HCT116 (cell line): ENCODE measurements around the gene ESR2. TPM values are rescaled to one million over a fixed set of nuclear protein-coding genes. Genes with fewer than 3 reads are reported as not detected.
A peak's percentile ranks its signal among the peaks of the same experiment; 100 is the strongest.

ENCODE experiments used
- ATAC-seq: fragments of 200-7000 bp; cut with Tn5 transposase; 2 replicates; pipeline ENCODE4 v1.9.1; 2020; ENCODE audit warnings: mild to moderate bottlenecking, moderate library complexity
- BruUV-seq: library from RNA; stranded (reverse); fragments of 400-500 nt; replicated peaks from 2 replicates; lab custom pipeline; 2021; lab: Mats Ljungman, UMichigan
- CTCF ChIA-PET: fragments of 300-600 bp; sonication (Branson Sonifier 250); formaldehyde crosslinking; loops from one replicate; lab custom pipeline; 2021; ENCODE audit warnings: antibody characterized with exemption; lab: Charles Lee
- POLR2A ChIA-PET: fragments of 300-600, 350-600 bp; sonication (Branson Sonifier 250); formaldehyde crosslinking; loops from one replicate; lab custom pipeline; 2021; ENCODE audit warnings: antibody characterized with exemption; lab: Charles Lee
- RAD21 ChIA-PET, 2 experiments: fragments of 300-600 bp; sonication (Branson Sonifier 250); formaldehyde crosslinking; loops; one replicate each; lab custom pipeline; 2023; ENCODE audit warnings: low total read pairs in 2 of 2; ENCODE audit not compliant: uncharacterized antibody in 2 of 2, unreplicated experiment in 2 of 2, low non-redundant PET in 1 of 2; lab: Charles Lee
- DNase-seq: peaks from one replicate; pipeline ENCODE4 v3.0.0-alpha.2; 2010; ENCODE audit warnings: low read depth, low spot score
- H2AFZ ChIP-seq: fragments of 200-600 bp; shearing (Covaris generic), sonication (generic); 2 replicates; pipeline ENCODE4 v1.6.1; 2017; ENCODE audit warnings: low read depth, mixed run types, mixed read lengths, antibody characterized with exemption, low read length; ENCODE audit not compliant: poor library complexity, severe bottlenecking
- H3K27ac ChIP-seq: 2 replicates; pipeline ENCODE4 v1.5.1; 2012; ENCODE audit warnings: low read depth, low read length
- H3K27me3 ChIP-seq: fragments of 200-600 bp; sonication (generic); 2 replicates; pipeline ENCODE4 v1.6.1; 2016; ENCODE audit warnings: mixed run types, low read length, mixed read lengths; ENCODE audit not compliant: insufficient read depth
- H3K36me3 ChIP-seq, 2 experiments: fragments of 200-500 bp in 1 of 2; fragments of 200-600 bp in 1 of 2; sonication (Bioruptor generic) in 1 of 2; sonication (generic) in 1 of 2; 2 replicates each; pipeline versions ENCODE4 v1.5.1 to v1.6.1; 2014 to 2016; ENCODE audit warnings: low read length in 2 of 2, inconsistent platforms in 1 of 2, mixed read lengths in 1 of 2, mixed run types in 1 of 2; ENCODE audit not compliant: insufficient read depth in 2 of 2, control insufficient read depth in 1 of 2
- H3K4me1 ChIP-seq, 2 experiments: fragments of 200-600 bp in 1 of 2; sonication (generic) in 1 of 2; 2 replicates each; pipeline versions ENCODE4 v1.5.1 to v1.6.1; 2012 to 2017; ENCODE audit warnings: low read length in 2 of 2, inconsistent platforms in 1 of 2, mild to moderate bottlenecking in 1 of 2, mixed read lengths in 1 of 2, mixed run types in 1 of 2, moderate library complexity in 1 of 2; ENCODE audit not compliant: insufficient read depth in 2 of 2, control insufficient read depth in 1 of 2
- H3K4me2 ChIP-seq: fragments of 200-600 bp; sonication (generic); 2 replicates; pipeline ENCODE4 v1.6.1; 2017; ENCODE audit warnings: mixed run types, low read length, mixed read lengths
- H3K4me3 ChIP-seq, 2 experiments: fragments of 200-600 bp in 1 of 2; sonication (generic) in 1 of 2; replicated peaks in 1 of 2; 2 replicates each; pipeline ENCODE4 v1.5.1; 2011 to 2016; ENCODE audit warnings: low read length in 2 of 2, control low read depth in 1 of 2, low read depth in 1 of 2, mild to moderate bottlenecking in 1 of 2, mixed read lengths in 1 of 2, mixed run types in 1 of 2
- H3K79me2 ChIP-seq: fragments of 200-600 bp; sonication (generic); 2 replicates; pipeline ENCODE4 v1.6.1; 2017; ENCODE audit warnings: mild to moderate bottlenecking, mixed run types, low read length, moderate library complexity, mixed read lengths; ENCODE audit not compliant: insufficient read depth
- H3K9ac ChIP-seq: fragments of 200-600 bp; sonication (generic); 2 replicates; pipeline ENCODE4 v1.6.1; 2016; ENCODE audit warnings: low read length, mixed read lengths
- H3K9me2 ChIP-seq: fragments of 200-600 bp; sonication (generic), shearing (Covaris generic); 2 replicates; pipeline ENCODE4 v1.6.1; 2017; ENCODE audit warnings: mixed run types, mild to moderate bottlenecking, moderate library complexity; ENCODE audit not compliant: insufficient read depth
- H3K9me3 ChIP-seq, 2 experiments: fragments of 200-500 bp in 1 of 2; fragments of 200-600 bp in 1 of 2; sonication (Bioruptor generic) in 1 of 2; sonication (generic) in 1 of 2; 2 replicates each; pipeline ENCODE4 v1.6.1; 2014 to 2017; ENCODE audit warnings: low read length in 2 of 2, mixed read lengths in 2 of 2, inconsistent platforms in 1 of 2, low read depth in 1 of 2, mild to moderate bottlenecking in 1 of 2, mixed run types in 1 of 2, moderate library complexity in 1 of 2; ENCODE audit not compliant: control insufficient read depth in 1 of 2, insufficient read depth in 1 of 2
- H4K20me1 ChIP-seq: fragments of 200-600 bp; sonication (generic), shearing (Covaris generic); 2 replicates; pipeline ENCODE4 v1.6.1; 2017; ENCODE audit warnings: mixed run types, mild to moderate bottlenecking, moderate library complexity; ENCODE audit not compliant: insufficient read depth
- CEBPB ChIP-seq: IDR thresholded peaks from 2 replicates; pipeline ENCODE4 v1.6.1; 2012; ENCODE audit warnings: low read depth
- ELF1 ChIP-seq: IDR thresholded peaks from 2 replicates; pipeline ENCODE4 v1.6.1; 2012; ENCODE audit warnings: low read depth, borderline replicate concordance
- EZH2 ChIP-seq: fragments of 200-600 bp; sonication (generic); IDR thresholded peaks from 2 replicates; pipeline ENCODE4 v1.6.1; 2017; ENCODE audit warnings: antibody characterized with exemption, mixed run types
- POLR2A ChIP-seq: IDR thresholded peaks from 2 replicates; pipeline ENCODE4 v1.7.0; 2011; ENCODE audit warnings: borderline replicate concordance; ENCODE audit not compliant: insufficient read depth, insufficient read length; ENCODE audit errors: extremely low read depth
- RAD21 ChIP-seq: IDR thresholded peaks from 2 replicates; pipeline ENCODE4 v1.6.1; 2012; ENCODE audit warnings: low read depth, mild to moderate bottlenecking
- SIN3A ChIP-seq: IDR thresholded peaks from 2 replicates; pipeline ENCODE4 v1.6.1; 2012; ENCODE audit warnings: low read depth
- ZFX ChIP-seq: fragments of 450-650 bp; IDR thresholded peaks from 2 replicates; pipeline ENCODE4 v1.6.1; 2017
- intact Hi-C: fragments of 100-400 bp; cut with micrococcal nuclease; formaldehyde crosslinking; loops from 2 replicates; pipeline ENCODE4 v1.10.0; 2022
- total RNA-seq: library from RNA; stranded (reverse); gene quantifications from one replicate; pipeline ENCODE4 v1.2.1, GENCODE V29; 2021; ENCODE audit not compliant: unreplicated experiment
- TF ChIP-seq, protein P1 (sequence below), 3 experiments: fragments of 200-600 bp in 1 of 3; sonication (generic) in 1 of 3; IDR thresholded peaks in 2 of 3; conservative IDR thresholded peaks in 1 of 3; 2 replicates each; pipeline ENCODE4 v1.5.1; 2012 to 2017; ENCODE audit warnings: low read depth in 2 of 3, low read length in 2 of 3, antibody characterized with exemption in 1 of 3, borderline replicate concordance in 1 of 3, control low read depth in 1 of 3, mild to moderate bottlenecking in 1 of 3, mixed read lengths in 1 of 3, mixed run types in 1 of 3, moderate library complexity in 1 of 3; ENCODE audit not compliant: insufficient read depth in 1 of 3
- TF ChIP-seq, protein P2 (sequence below): IDR thresholded peaks from 2 replicates; pipeline ENCODE4 v1.6.1; 2011; ENCODE audit warnings: mild to moderate bottlenecking, low read length, moderate library complexity; ENCODE audit not compliant: insufficient replicate concordance; ENCODE audit errors: extremely low read depth

ESR2 gene
- total RNA-seq, 1 experiment from 2014 or later: 0.32 TPM

DNA sequence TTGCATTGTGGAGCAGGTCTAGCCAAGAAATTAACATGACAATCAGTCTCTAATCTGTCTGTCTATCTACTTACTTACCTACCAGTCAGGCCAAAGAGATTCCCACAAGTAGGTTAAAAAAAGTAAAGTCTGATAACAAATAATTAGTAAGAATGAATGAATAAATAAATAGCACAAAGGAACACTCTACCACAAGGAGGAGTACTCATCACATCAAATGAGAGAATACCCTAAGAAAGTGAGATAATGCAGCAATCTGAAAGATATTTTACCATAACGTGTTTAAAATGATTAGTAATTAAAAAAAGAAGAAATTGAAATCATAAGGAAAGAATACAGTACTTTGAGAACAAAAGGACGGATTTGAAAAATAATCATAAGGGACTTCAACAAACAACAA lies 254.1 kb downstream of the ESR2 start:
- no TSS peak for BruUV-seq
- no peak overlapping the region for H3K4me2 ChIP-seq
- no peak overlapping the region for H2AFZ ChIP-seq
- intact Hi-C loops: loop anchor here (2.0 kb wide), 1 partner anchor 253 kb away; no protein-coding TSS in a partner anchor
- no peaks in the 10 kb centered on the region for H3K4me1 ChIP-seq
- no peaks in the 10 kb centered on the region for H3K9me3 ChIP-seq
- no peaks in the 10 kb centered on the region for H3K36me3 ChIP-seq
- no peaks in the 10 kb centered on the region for H3K27me3 ChIP-seq
- TF ChIP-seq, protein P1, sequence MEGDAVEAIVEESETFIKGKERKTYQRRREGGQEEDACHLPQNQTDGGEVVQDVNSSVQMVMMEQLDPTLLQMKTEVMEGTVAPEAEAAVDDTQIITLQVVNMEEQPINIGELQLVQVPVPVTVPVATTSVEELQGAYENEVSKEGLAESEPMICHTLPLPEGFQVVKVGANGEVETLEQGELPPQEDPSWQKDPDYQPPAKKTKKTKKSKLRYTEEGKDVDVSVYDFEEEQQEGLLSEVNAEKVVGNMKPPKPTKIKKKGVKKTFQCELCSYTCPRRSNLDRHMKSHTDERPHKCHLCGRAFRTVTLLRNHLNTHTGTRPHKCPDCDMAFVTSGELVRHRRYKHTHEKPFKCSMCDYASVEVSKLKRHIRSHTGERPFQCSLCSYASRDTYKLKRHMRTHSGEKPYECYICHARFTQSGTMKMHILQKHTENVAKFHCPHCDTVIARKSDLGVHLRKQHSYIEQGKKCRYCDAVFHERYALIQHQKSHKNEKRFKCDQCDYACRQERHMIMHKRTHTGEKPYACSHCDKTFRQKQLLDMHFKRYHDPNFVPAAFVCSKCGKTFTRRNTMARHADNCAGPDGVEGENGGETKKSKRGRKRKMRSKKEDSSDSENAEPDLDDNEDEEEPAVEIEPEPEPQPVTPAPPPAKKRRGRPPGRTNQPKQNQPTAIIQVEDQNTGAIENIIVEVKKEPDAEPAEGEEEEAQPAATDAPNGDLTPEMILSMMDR (IDR thresholded peaks at IDR 0.05 in 2 of 3, conservative IDR thresholded peaks at IDR 0.05 in 1 of 3; ENCODE audit: borderline replicate concordance in 1 of 3, insufficient read depth in 1 of 3, low read depth in 2 of 3, low read length in 2 of 3): peak in 2 of 3 experiments; percentile 28; a peak in 2 of 6 replicates
- TF ChIP-seq RAD21 (peak; percentile 50), CEBPB (no peak), SIN3A (no peak), ELF1 (no peak), POLR2A (no peak), ZFX (no peak), EZH2 (no peak)
- TF ChIP-seq, protein P2, sequence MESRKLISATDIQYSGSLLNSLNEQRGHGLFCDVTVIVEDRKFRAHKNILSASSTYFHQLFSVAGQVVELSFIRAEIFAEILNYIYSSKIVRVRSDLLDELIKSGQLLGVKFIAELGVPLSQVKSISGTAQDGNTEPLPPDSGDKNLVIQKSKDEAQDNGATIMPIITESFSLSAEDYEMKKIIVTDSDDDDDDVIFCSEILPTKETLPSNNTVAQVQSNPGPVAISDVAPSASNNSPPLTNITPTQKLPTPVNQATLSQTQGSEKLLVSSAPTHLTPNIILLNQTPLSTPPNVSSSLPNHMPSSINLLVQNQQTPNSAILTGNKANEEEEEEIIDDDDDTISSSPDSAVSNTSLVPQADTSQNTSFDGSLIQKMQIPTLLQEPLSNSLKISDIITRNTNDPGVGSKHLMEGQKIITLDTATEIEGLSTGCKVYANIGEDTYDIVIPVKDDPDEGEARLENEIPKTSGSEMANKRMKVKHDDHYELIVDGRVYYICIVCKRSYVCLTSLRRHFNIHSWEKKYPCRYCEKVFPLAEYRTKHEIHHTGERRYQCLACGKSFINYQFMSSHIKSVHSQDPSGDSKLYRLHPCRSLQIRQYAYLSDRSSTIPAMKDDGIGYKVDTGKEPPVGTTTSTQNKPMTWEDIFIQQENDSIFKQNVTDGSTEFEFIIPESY: no peak
- DNase-seq: no peak
- RAD21 ChIA-PET: no interaction called here
- H3K27ac ChIP-seq: no peak overlapping the region
- no peak overlapping the region for H3K4me3 ChIP-seq
- no peaks in the 10 kb centered on the region for H4K20me1 ChIP-seq
- no peaks in the 10 kb centered on the region for H3K9me2 ChIP-seq
- CTCF ChIA-PET: interaction anchor here (1.8 kb wide), 1 partner anchor 264 kb away, joined by 6 read pairs; no protein-coding TSS in a partner anchor
- POLR2A ChIA-PET: no interaction called here
- H3K79me2 ChIP-seq: no peaks in the 10 kb centered on the region
- H3K9ac ChIP-seq: no peak overlapping the region
- ATAC-seq: no peak
